ENCODE measurements around the gene FBXW12.

FBXW12 gene

GRCh38 chr3:48344867-48345507 is 27.0 kb upstream of the FBXW12 start:
- no peak overlapping the region for H3K4me3 ChIP-seq (replicated peaks; ENCODE audit: low read depth, low read length)
- TF ChIP-seq CTCF (IDR thresholded peaks at IDR 0.05; ENCODE audit: low read length, missing control alignments) = no peak
- DNase-seq (ENCODE audit: low read depth) = no peak

DNA sequence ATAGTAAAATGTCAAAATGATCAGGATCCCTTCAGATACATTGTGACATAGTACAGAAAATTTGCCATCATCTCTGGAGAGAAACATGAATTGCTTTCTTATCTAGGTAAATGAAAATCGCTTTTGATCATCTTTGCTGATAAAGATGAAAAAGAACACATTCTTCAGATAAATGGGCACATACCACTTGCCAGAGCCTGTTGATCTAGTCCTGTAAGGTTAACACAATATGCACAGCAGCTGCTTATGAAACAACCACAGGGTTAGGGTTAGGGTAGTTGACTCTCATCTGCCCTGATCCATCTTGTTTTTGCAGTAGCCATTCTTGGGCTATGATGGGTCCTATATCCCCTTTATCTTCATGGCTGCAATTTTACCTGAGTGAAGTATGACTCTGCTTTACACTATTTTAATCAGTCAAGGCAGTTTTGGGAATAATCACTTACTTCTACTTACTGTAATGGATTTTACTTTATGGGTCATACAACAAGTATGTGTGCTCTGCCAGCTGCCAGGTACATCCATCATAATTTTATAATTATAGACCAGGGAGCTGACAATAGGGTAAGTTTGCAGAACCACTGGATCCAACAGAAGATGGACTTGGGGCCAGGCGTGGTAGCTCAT is 26.0 kb upstream of the FBXW12 start:
- DNase-seq (ENCODE audit: low read depth) = no peak
- H3K4me3 ChIP-seq (replicated peaks; ENCODE audit: low read depth, low read length) = no peak overlapping the region
- TF ChIP-seq CTCF (IDR thresholded peaks at IDR 0.05; ENCODE audit: low read length, missing control alignments) = no peak

DNA sequence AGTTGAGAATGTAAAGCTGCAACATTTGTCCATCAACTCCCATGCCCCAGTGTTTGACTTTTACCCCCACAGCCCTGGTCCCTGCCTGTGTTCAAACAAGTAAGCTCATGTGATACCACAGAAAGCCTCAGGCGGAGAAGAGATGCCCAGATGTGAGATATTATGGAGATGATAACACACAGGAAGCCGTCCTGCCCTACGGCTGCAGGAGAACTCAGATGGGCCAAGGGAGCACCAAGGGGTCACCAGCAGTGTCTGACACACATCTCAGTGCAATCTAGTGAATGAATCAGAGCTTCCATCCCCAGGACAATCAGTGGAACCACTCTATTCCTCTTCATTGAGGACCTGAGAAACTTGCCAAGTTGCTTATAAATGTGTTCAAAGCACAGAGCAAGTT is 24.5 kb upstream of the FBXW12 start:
- TF ChIP-seq CTCF (IDR thresholded peaks at IDR 0.05; ENCODE audit: low read length, missing control alignments) = no peak
- DNase-seq (ENCODE audit: low read depth) = no peak
- no peak overlapping the region for H3K4me3 ChIP-seq (replicated peaks; ENCODE audit: low read depth, low read length)

DNA sequence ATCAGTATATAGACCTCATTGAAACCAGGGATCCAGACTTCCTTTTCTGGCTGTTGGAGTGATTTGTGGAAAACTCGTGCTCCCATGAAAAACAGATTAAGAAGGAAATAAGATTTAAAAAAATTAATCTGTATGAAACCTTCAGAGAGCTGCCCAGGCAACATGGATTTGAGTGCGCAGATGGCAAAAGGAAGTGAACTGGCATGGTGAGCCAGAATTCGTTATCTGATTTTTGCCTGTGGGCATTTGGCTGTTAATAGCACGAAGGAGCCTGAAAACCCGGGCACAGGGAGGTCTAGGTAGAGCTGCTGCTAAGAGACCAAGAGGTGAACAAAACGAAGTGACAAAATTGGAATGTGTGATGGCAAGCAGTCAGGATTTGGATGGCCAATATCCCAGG is 19.5 kb upstream of the FBXW12 start:
- TF ChIP-seq CTCF (IDR thresholded peaks at IDR 0.05; ENCODE audit: low read length, missing control alignments) = no peak

GRCh38 chr3:48353987-48354386 is 18.0 kb upstream of the FBXW12 start:
- no peak overlapping the region for H3K4me3 ChIP-seq (replicated peaks; ENCODE audit: low read depth, low read length)
- DNase-seq (ENCODE audit: low read depth) = no peak
- no peak for TF ChIP-seq CTCF (IDR thresholded peaks at IDR 0.05; ENCODE audit: low read length, missing control alignments)

More for the DNA sequence above, 19.5 kb upstream of the FBXW12 start:
- no peak for DNase-seq (ENCODE audit: low read depth)
- H3K4me3 ChIP-seq (replicated peaks; ENCODE audit: low read depth, low read length) = no peak overlapping the region

DNA sequence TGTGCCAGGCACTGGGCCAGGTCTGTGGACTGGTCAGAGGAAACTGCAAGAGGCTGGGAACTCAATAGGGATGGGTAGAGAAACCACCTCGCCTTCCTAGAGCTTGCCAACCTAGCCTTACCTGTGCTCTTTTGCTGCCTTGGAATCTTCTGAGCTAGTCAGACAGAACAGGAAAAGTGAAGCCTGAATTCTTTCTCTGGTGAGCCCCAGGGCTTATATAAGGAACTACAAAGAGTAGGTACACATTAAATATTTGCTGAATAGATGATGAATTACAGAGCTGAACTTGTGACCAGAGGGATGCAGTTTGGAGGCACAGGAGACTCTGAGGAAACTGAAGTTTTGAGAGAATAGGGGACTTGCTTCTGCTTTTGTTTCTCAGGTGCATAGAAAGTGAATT is 15.6 kb upstream of the FBXW12 start:
- TF ChIP-seq CTCF (IDR thresholded peaks at IDR 0.05; ENCODE audit: low read length, missing control alignments) = no peak

DNA sequence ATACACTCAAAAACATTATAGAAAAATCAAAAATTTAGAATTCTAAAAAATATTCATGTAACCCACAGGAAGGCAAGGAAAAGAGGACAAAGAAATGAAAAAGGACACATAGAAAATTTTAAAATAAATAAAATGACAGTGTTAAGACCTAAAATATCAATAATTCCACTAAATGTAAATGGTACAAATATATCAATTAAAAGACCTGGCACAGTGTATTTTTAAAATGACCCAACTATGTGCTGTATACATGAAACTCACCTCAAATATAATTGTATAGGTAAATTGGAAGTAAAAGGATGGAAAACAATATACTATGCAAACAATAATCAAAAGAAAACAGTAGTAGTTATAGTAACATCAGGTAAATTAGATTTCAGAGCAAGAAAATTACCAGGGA is 10.1 kb upstream of the FBXW12 start:
- TF ChIP-seq CTCF (IDR thresholded peaks at IDR 0.05; ENCODE audit: low read length, missing control alignments) = no peak
- no peak for DNase-seq (ENCODE audit: low read depth)
- no peak overlapping the region for H3K4me3 ChIP-seq (replicated peaks; ENCODE audit: low read depth, low read length)

More for the DNA sequence above, 15.6 kb upstream of the FBXW12 start:
- no peak overlapping the region for H3K4me3 ChIP-seq (replicated peaks; ENCODE audit: low read depth, low read length)
- no peak for DNase-seq (ENCODE audit: low read depth)
